SK-N-SH (cell line): ENCODE measurements around the gene LENEP. TPM values are rescaled to one million over a fixed set of nuclear protein-coding genes. Genes with fewer than 3 reads are reported as not detected.

Experiments used
- CTCF ChIA-PET: fragments of 300-600, 350-600 bp; formaldehyde crosslinking; extraction: SDS; loops from one replicate; lab custom pipeline; 2021; lab: Yijun Ruan, JAX
- POLR2A ChIA-PET: fragments of 350-600 bp; sonication (Branson Sonifier 250); formaldehyde crosslinking; extraction: SDS; loops from one replicate; lab custom pipeline; 2020; ENCODE audit warnings: antibody characterized with exemption, inconsistent platforms; lab: Yijun Ruan, JAX
- DNase-seq: peaks from one replicate; pipeline ENCODE4 v3.0.0; 2012
- H2AFZ ChIP-seq: fragments of 200-600 bp; sonication (generic); 2 replicates; pipeline ENCODE4 v1.8.1; 2016; ENCODE audit warnings: antibody characterized with exemption, mild to moderate bottlenecking, low read depth
- H3F3A ChIP-seq: fragments of 200-600 bp; sonication (generic); replicated peaks from 2 replicates; pipeline ENCODE3; 2016; ENCODE audit warnings: antibody characterized with exemption, mild to moderate bottlenecking; ENCODE audit not compliant: insufficient read depth
- H3K27ac ChIP-seq, 2 experiments: fragments of 200-500 bp in 1 of 2; fragments of 200-600 bp in 1 of 2; sonication (Bioruptor generic) in 1 of 2; sonication (generic), shearing (Covaris generic) in 1 of 2; 2 replicates each; pipeline versions ENCODE4 v1.5.1 to v1.6.1; 2014 to 2016; ENCODE audit warnings: low read depth in 2 of 2, inconsistent platforms in 1 of 2, low read length in 1 of 2, mild to moderate bottlenecking in 1 of 2, mixed read lengths in 1 of 2
- H3K27me3 ChIP-seq: fragments of 200-600 bp; sonication (generic), shearing (Covaris generic); 2 replicates; pipeline ENCODE4 v1.6.1; 2016; ENCODE audit warnings: mixed run types; ENCODE audit not compliant: insufficient read depth
- H3K36me3 ChIP-seq, 2 experiments: fragments of 200-500 bp in 1 of 2; fragments of 200-600 bp in 1 of 2; sonication (Bioruptor generic) in 1 of 2; sonication (generic) in 1 of 2; replicated peaks in 1 of 2; 2 replicates each; pipeline versions ENCODE3 to v1.5.1; 2014 to 2016; ENCODE audit warnings: low read length in 1 of 2, mild to moderate bottlenecking in 1 of 2; ENCODE audit not compliant: insufficient read depth in 2 of 2, control insufficient read depth in 1 of 2
- H3K4me1 ChIP-seq, 2 experiments: fragments of 200-500 bp in 1 of 2; fragments of 200-600 bp in 1 of 2; sonication (Bioruptor generic) in 1 of 2; sonication (generic), shearing (Covaris generic) in 1 of 2; 2 replicates each; pipeline versions ENCODE4 v1.5.1 to v1.6.1; 2014 to 2016; ENCODE audit warnings: low read depth in 1 of 2, low read length in 1 of 2, mixed run types in 1 of 2; ENCODE audit not compliant: insufficient read depth in 2 of 2, control insufficient read depth in 1 of 2
- H3K4me2 ChIP-seq: fragments of 200-600 bp; sonication (generic), shearing (Covaris generic); 2 replicates; pipeline ENCODE4 v1.6.1; 2017; ENCODE audit warnings: mixed run types
- H3K4me3 ChIP-seq, 2 experiments: fragments of 200-500 bp in 1 of 2; fragments of 200-600 bp in 1 of 2; sonication (Bioruptor generic) in 1 of 2; sonication (generic), shearing (Covaris generic) in 1 of 2; 2 replicates each; pipeline versions ENCODE4 v1.5.1 to v1.8.1; 2014 to 2016; ENCODE audit warnings: low read depth in 2 of 2, inconsistent platforms in 1 of 2, low read length in 1 of 2, mild to moderate bottlenecking in 1 of 2, mixed read lengths in 1 of 2, moderate library complexity in 1 of 2
- H3K79me2 ChIP-seq: fragments of 200-600 bp; sonication (generic); 2 replicates; pipeline ENCODE4 v1.8.1; 2017; ENCODE audit warnings: mild to moderate bottlenecking; ENCODE audit not compliant: insufficient read depth
- H3K9ac ChIP-seq: fragments of 200-600 bp; sonication (generic); 2 replicates; pipeline ENCODE4 v1.6.1; 2017; ENCODE audit warnings: mixed run types
- H3K9me2 ChIP-seq: fragments of 200-600 bp; sonication (generic); 2 replicates; pipeline ENCODE4 v1.6.1; 2017; ENCODE audit warnings: mixed run types
- H3K9me3 ChIP-seq: fragments of 200-600 bp; sonication (generic); 2 replicates; pipeline ENCODE4 v1.6.1; 2017; ENCODE audit warnings: mixed run types, mild to moderate bottlenecking, moderate library complexity
- H4K20me1 ChIP-seq: fragments of 200-600 bp; sonication (generic); 2 replicates; pipeline ENCODE4 v1.6.1; 2017; ENCODE audit warnings: mild to moderate bottlenecking, mixed run types; ENCODE audit not compliant: insufficient read depth
- CHD2 ChIP-seq: fragments of 150-350 bp; IDR thresholded peaks from 2 replicates; pipeline ENCODE4 v1.6.1; 2018; ENCODE audit warnings: low read length; ENCODE audit not compliant: partially characterized antibody
- EP300 ChIP-seq, 2 experiments: IDR thresholded peaks; 2 replicates each; pipeline versions ENCODE4 v1.4.0 to v1.6.1; 2012; ENCODE audit warnings: borderline replicate concordance in 1 of 2, low read depth in 1 of 2, low read length in 1 of 2
- FOSL2 ChIP-seq: IDR thresholded peaks from 2 replicates; pipeline ENCODE4 v1.4.0; 2012; ENCODE audit warnings: low read depth, mild to moderate bottlenecking, moderate library complexity, borderline replicate concordance
- FOXJ3 ChIP-seq: sonication (generic); formaldehyde crosslinking; IDR thresholded peaks from 2 replicates; pipeline ENCODE4 v1.5.1; 2020; ENCODE audit warnings: mild to moderate bottlenecking, missing genetic modification reagents
- GABPA ChIP-seq: IDR thresholded peaks from 2 replicates; pipeline ENCODE4 v1.4.0; 2012; ENCODE audit warnings: low read depth, mild to moderate bottlenecking
- MEF2A ChIP-seq: IDR thresholded peaks from 2 replicates; pipeline ENCODE4 v1.4.0; 2012; ENCODE audit warnings: low read depth, borderline replicate concordance
- NFIC ChIP-seq: IDR thresholded peaks from 2 replicates; pipeline ENCODE4 v1.4.0; 2012; ENCODE audit warnings: borderline replicate concordance
- RAD21 ChIP-seq: IDR thresholded peaks from 2 replicates; pipeline ENCODE4 v1.6.1; 2012; ENCODE audit warnings: mild to moderate bottlenecking, low read length
- RCOR1 ChIP-seq: fragments of 150-350 bp; IDR thresholded peaks from 2 replicates; pipeline ENCODE4 v1.6.1; 2017; ENCODE audit warnings: antibody characterized with exemption, low read length
- RFX5 ChIP-seq: IDR thresholded peaks from 2 replicates; pipeline ENCODE4 v1.6.1; 2012; ENCODE audit warnings: mild to moderate bottlenecking, improper control_type of control experiment, low read length
- RXRA ChIP-seq: IDR thresholded peaks from 2 replicates; pipeline ENCODE4 v1.4.0; 2012; ENCODE audit warnings: low read depth, mild to moderate bottlenecking, borderline replicate concordance
- TEAD4 ChIP-seq: IDR thresholded peaks from 2 replicates; pipeline ENCODE4 v1.4.0; 2012; ENCODE audit warnings: mild to moderate bottlenecking, borderline replicate concordance; ENCODE audit not compliant: insufficient read depth
- WGBS: methylation state at CpG from one replicate; pipeline ENCODE4 v1.1.6; 2017; ENCODE audit warnings: low lambda C conversion rate; 5-methylcytosine and 5-hydroxymethylcytosine counted together
- polyA plus RNA-seq, 3 experiments: library from polyadenylated mRNA; depleted of rRNA; stranded (reverse); fragments of >200 nt; gene quantifications; 2 replicates each; pipeline ENCODE4 v1.2.3, GENCODE V29; 2012
- TF ChIP-seq, protein P1 (sequence below): fragments of 150-350 bp; IDR thresholded peaks from 2 replicates; pipeline ENCODE4 v1.6.1; 2017; ENCODE audit warnings: antibody characterized with exemption, low read length, low read depth, borderline replicate concordance
- TF ChIP-seq, protein P2 (sequence below): IDR thresholded peaks from 2 replicates; pipeline ENCODE4 v1.6.1; 2012; ENCODE audit warnings: mild to moderate bottlenecking, low read depth, low read length, moderate library complexity

LENEP gene
- polyA plus RNA-seq, 1 of the 3 experiments (the other 2 are of a cell fraction): not detected

DNA sequence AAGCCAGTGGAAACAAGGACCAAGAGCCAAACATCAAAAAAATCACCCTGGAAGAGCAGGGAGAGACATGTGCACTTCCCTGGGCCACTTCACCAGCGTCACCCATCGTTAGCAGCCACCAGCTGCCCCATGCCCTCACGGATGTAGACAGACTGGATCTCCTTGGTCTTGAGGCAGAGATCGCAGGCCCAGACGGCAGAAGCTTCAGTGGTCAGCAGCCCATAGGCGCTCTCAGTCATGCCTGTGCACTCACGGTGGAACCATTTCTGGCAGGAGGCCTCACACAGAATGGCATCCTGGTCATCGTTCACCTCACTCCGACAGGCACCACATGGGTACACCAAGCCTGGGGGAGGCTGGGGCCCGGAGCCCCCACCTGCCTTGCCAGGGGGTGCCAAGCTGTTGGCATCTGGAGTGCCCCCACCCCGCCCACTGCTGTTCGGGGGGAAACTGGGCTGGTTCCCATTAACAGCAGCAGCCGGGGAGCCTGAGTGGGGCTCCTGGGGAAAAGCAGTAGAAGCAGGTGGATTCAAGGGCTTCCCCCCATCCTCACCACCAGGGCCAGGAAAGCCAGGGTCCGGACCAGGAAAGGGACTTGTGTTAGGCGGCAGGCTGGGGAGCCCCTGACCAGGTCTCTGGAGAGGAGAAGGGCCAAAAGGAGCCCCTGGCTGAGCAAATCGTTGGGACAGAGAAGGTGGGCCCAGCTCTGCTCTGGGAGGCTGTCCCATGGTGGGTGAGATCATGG lies 34.5 kb upstream of the LENEP start:
- Histone ChIP-seq H3K4me3 (no peak overlapping the region), H3K9ac (no peak overlapping the region), H3K4me1 (peaks cover 4 to 50% of the 10 kb centered on the region in 2 experiments; a peak in 3 of 4 replicates), H3K9me2 (no peaks in the 10 kb centered on the region), H3K79me2 (peaks cover 29% of the 10 kb centered on the region), H3K27ac (no peak overlapping the region; a peak in 1 of 4 replicates), H3K27me3 (no peaks in the 10 kb centered on the region), H3K36me3 (peaks cover 6 to 37% of the 10 kb centered on the region in 2 experiments), H3K4me2 (no peak overlapping the region), H4K20me1 (no peaks in the 10 kb centered on the region), H3F3A (peaks cover 21% of the 10 kb centered on the region), H3K9me3 (no peaks in the 10 kb centered on the region), H2AFZ (no peak overlapping the region)
- ChIA-PET POLR2A (interaction anchor here (1.5 kb wide), 1 partner anchor 20 kb away, joined by 3 read pairs; no protein-coding TSS in a partner anchor), CTCF (interaction anchor here (1.5 to 37.5 kb wide), 4 partner anchors 12 to 103 kb away, joined by 4 to 640 read pairs (median 21); partner anchors contain the start of genes CKS1B, LENEP, SHC1 and ZBTB7B)
- WGBS: 90% methylated on average over 7 of the region's 16 CpGs
- TF ChIP-seq FOSL2: no peak
- DNase-seq: no peak

DNA sequence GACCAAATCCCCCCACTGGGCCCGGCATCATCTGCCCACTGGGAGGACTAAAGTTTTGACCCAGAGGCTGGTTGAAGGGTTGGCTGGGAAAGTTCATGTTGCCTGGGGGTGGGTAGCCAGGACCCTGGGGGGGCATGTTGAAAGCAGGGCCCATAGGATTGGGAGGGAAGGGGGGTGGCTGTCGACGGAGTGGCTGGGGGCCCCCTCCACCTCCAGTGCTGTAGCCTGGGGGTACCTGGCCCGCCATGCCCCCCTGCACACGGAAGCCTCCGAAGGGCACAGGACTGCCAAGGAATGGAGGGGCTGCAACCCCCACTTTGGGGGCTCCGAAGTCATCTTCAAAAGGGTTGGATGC lies 34.0 kb upstream of the LENEP start:
- no peak for DNase-seq
- Histone ChIP-seq H4K20me1 (no peaks in the 10 kb centered on the region), H3K4me1 (peaks cover 4 to 45% of the 10 kb centered on the region in 2 experiments; a peak in 3 of 4 replicates), H3K79me2 (peaks cover 32% of the 10 kb centered on the region), H3F3A (peaks cover 22% of the 10 kb centered on the region), H3K9ac (no peak overlapping the region)
- ChIA-PET CTCF (interaction anchor here (0.9 to 37.5 kb wide), 5 partner anchors 12 to 102 kb away, joined by 3 to 640 read pairs (median 6); partner anchors contain the start of genes CKS1B, LENEP, SHC1 and ZBTB7B), POLR2A (interaction anchor here (0.7 to 1.5 kb wide), 2 partner anchors 15 to 19 kb away, joined by 3 to 5 read pairs; no protein-coding TSS in a partner anchor)
- TF ChIP-seq CHD2: no peak
- no peak for TF ChIP-seq GABPA
- no peak for TF ChIP-seq TEAD4
- TF ChIP-seq FOXJ3 (CRISPR knock-in tag): no peak
- TF ChIP-seq, all 33 proteins: peak for 0
- H3K36me3 ChIP-seq: peaks cover 6 to 40% of the 10 kb centered on the region in 2 experiments
- 100% methylated on average over 1 of the region's 7 CpGs for WGBS
- no peak overlapping the region for H3K4me3 ChIP-seq
- no peaks in the 10 kb centered on the region for H3K27me3 ChIP-seq
- no peaks in the 10 kb centered on the region for H3K9me3 ChIP-seq
- no peak overlapping the region for H3K27ac ChIP-seq
- H3K4me2 ChIP-seq: no peak overlapping the region
- H2AFZ ChIP-seq: no peak overlapping the region
- no peaks in the 10 kb centered on the region for H3K9me2 ChIP-seq

DNA sequence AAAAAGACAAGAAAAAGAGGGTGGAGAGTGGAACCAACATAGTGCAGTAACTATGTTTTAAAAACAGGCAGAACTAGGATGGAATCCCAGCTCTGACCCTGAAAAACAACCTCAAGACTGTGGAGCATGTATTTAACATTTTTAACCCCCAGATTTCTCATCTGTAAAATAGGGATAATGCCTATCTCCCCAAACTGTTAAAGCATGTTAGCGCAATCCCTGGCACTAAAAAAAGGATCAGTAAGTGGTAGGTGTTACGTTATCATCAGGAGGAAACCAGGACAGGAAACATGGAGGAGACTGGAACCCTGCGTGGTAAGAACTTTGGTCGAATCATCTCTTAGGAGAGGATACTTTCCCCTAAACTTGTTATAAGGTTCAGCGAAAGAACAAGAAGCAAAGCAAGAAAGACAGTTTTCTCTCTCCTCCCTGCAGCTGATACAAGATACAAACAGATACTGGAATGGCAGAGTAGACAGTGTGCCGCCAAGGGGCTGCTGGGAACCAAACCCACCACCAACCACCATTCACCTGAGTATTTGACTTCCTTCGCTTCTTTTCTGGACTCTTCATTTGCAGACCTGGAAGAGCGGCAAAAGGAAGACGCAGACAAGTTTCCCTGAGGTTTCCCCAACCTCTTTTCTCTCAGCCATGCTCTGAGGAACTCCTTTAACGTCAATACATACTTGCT lies 32.8 kb upstream of the LENEP start:
- POLR2A ChIA-PET: interaction anchor here (0.6 to 2.8 kb wide), 13 partner anchors 8 to 383 kb away, joined by 3 to 18 read pairs (median 4); partner anchors contain the start of genes FLAD1, LENEP, PMVK and SHC1
- H4K20me1 ChIP-seq: no peaks in the 10 kb centered on the region
- H3K79me2 ChIP-seq: peaks cover 39% of the 10 kb centered on the region
- peak overlapping the region; percentile 85 for H3K4me2 ChIP-seq
- no peaks in the 10 kb centered on the region for H3K9me2 ChIP-seq
- peaks cover 4 to 37% of the 10 kb centered on the region in 2 experiments; a peak in 3 of 4 replicates for H3K4me1 ChIP-seq
- no peak overlapping the region for H2AFZ ChIP-seq
- no peak for DNase-seq
- peaks cover 11 to 44% of the 10 kb centered on the region in 2 experiments for H3K36me3 ChIP-seq
- H3K27ac ChIP-seq: peak overlapping the region; percentile 83 to 98
- H3K9ac ChIP-seq: peak overlapping the region; percentile 84
- no peaks in the 10 kb centered on the region for H3K27me3 ChIP-seq
- CTCF ChIA-PET: interaction anchor here (0.8 to 37.5 kb wide), 21 partner anchors 9 to 125 kb away, joined by 3 to 640 read pairs (median 4); partner anchors contain the start of genes ADAM15, FLAD1, LENEP and SHC1
- no peaks in the 10 kb centered on the region for H3K9me3 ChIP-seq
- 28% methylated on average over 10 of the region's 10 CpGs for WGBS
- peaks cover 27% of the 10 kb centered on the region for H3F3A ChIP-seq
- peak overlapping the region; percentile 72 to 73 for H3K4me3 ChIP-seq
- TF ChIP-seq RCOR1 (no peak), RXRA (no peak), FOSL2 (no peak), RFX5 (no peak), EP300 (IDR thresholded peaks at IDR 0.05; ENCODE audit: borderline replicate concordance in 1 of 2, low read depth in 1 of 2, low read length in 1 of 2) (no peak), RAD21 (no peak), MEF2A (no peak), NFIC (no peak)
- TF ChIP-seq, protein P1, sequence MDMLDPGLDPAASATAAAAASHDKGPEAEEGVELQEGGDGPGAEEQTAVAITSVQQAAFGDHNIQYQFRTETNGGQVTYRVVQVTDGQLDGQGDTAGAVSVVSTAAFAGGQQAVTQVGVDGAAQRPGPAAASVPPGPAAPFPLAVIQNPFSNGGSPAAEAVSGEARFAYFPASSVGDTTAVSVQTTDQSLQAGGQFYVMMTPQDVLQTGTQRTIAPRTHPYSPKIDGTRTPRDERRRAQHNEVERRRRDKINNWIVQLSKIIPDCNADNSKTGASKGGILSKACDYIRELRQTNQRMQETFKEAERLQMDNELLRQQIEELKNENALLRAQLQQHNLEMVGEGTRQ: no peak
- TF ChIP-seq, protein P2, sequence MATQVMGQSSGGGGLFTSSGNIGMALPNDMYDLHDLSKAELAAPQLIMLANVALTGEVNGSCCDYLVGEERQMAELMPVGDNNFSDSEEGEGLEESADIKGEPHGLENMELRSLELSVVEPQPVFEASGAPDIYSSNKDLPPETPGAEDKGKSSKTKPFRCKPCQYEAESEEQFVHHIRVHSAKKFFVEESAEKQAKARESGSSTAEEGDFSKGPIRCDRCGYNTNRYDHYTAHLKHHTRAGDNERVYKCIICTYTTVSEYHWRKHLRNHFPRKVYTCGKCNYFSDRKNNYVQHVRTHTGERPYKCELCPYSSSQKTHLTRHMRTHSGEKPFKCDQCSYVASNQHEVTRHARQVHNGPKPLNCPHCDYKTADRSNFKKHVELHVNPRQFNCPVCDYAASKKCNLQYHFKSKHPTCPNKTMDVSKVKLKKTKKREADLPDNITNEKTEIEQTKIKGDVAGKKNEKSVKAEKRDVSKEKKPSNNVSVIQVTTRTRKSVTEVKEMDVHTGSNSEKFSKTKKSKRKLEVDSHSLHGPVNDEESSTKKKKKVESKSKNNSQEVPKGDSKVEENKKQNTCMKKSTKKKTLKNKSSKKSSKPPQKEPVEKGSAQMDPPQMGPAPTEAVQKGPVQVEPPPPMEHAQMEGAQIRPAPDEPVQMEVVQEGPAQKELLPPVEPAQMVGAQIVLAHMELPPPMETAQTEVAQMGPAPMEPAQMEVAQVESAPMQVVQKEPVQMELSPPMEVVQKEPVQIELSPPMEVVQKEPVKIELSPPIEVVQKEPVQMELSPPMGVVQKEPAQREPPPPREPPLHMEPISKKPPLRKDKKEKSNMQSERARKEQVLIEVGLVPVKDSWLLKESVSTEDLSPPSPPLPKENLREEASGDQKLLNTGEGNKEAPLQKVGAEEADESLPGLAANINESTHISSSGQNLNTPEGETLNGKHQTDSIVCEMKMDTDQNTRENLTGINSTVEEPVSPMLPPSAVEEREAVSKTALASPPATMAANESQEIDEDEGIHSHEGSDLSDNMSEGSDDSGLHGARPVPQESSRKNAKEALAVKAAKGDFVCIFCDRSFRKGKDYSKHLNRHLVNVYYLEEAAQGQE: no peak
